IPS-NIHi7 (cell line): ENCODE measurements around the gene SIRPD.

ENCODE experiments used
- DNase-seq: peaks from one replicate; pipeline ENCODE4 v3.0.0; 2012; ENCODE audit warnings: mixed read lengths; ENCODE audit errors: extremely low spot score

Gene SIRPD

GRCh38 chr20:1494436-1494835, 63.1 kb downstream of the SIRPD start:
- no peak for DNase-seq

GRCh38 chr20:1493536-1493935, 64.0 kb downstream of the SIRPD start:
- DNase-seq, result no peak

- DNase-seq, result no peak
Measured at GRCh38 chr20:1491860-1492642, 65.5 kb downstream of the SIRPD start.

GRCh38 chr20:1491281-1491840, 66.1 kb downstream of the SIRPD start, which contains the start of gene SIRPB2:
Gene SIRPB2, minus strand, starts transcription at chr20:1491420. Its CDS starts 61 bp downstream, at chr20:1491359.
- no peak for DNase-seq

GRCh38 chr20:1490643-1491195, 66.8 kb downstream of the SIRPD start:
- no peak for DNase-seq

GRCh38 chr20:1489764-1490436, 67.6 kb downstream of the SIRPD start:
- DNase-seq, result no peak

- no peak for DNase-seq
Measured at GRCh38 chr20:1489325-1489724, 68.2 kb downstream of the SIRPD start.

- no peak for DNase-seq
Measured at GRCh38 chr20:1486566-1486965, 70.9 kb downstream of the SIRPD start.

GRCh38 chr20:1484438-1485116, 72.9 kb downstream of the SIRPD start:
- DNase-seq, result no peak
